Measurements from ENCODE around the gene A1BG. TPM values are rescaled to one million over a fixed set of nuclear protein-coding genes. Genes with fewer than 3 reads are reported as not detected.

A1BG gene
- total RNA-seq, 2 experiments from 2014 or later = 35.2 to 36.2 TPM

- DNase-seq (no peak), ATAC-seq (no peak)
- POLR2A ChIA-PET = interaction anchor here (0.5 to 1.2 kb wide), 3 partner anchors 19 to 51 kb away, joined by 3 read pairs; no protein-coding TSS in a partner anchor
Observed at GRCh38 chr19:58304255-58304654, 49.0 kb downstream of the A1BG start.

GRCh38 chr19:58300620-58301019, 52.7 kb downstream of the A1BG start:
- DNase-seq = no peak
- H3K4me3 Mint-ChIP-seq = no peak overlapping the region
- intact Hi-C loops (cut with micrococcal nuclease) = no loop called here
- no peak for TF ChIP-seq CTCF (IDR thresholded peaks at IDR 0.05)
- peaks cover 5% of the 10 kb centered on the region for H3K9me3 Mint-ChIP-seq
- no peaks in the 10 kb centered on the region for H3K27me3 Mint-ChIP-seq
- no peak for ATAC-seq
- POLR2A ChIA-PET = interaction anchor here (0.7 to 0.9 kb wide), 2 partner anchors 62 to 106 kb away, joined by 3 to 4 read pairs; partner anchors contain the start of gene ZNF497
- H3K4me1 Mint-ChIP-seq (ENCODE audit: low read depth) = peaks cover 7% of the 10 kb centered on the region
- CTCF ChIA-PET = no interaction called here
- no peak overlapping the region for H3K27ac Mint-ChIP-seq
- H3K36me3 Mint-ChIP-seq (ENCODE audit: low read depth) = peaks cover 66% of the 10 kb centered on the region

More at GRCh38 chr19:58304255-58304654, 49.0 kb downstream of the A1BG start:
- Mint-ChIP-seq H3K9me3 (peaks cover 3% of the 10 kb centered on the region), H3K36me3 (ENCODE audit: low read depth) (peaks cover 71% of the 10 kb centered on the region), H3K4me3 (peak overlapping the region; percentile 84), H3K27ac (peak overlapping the region; percentile 95), H3K4me1 (ENCODE audit: low read depth) (peaks cover 37% of the 10 kb centered on the region), H3K27me3 (no peaks in the 10 kb centered on the region)
- intact Hi-C loops (cut with micrococcal nuclease) = no loop called here
- TF ChIP-seq CTCF (IDR thresholded peaks at IDR 0.05) = no peak
- CTCF ChIA-PET = no interaction called here

GRCh38 chr19:58296104-58296503, 57.2 kb downstream of the A1BG start:
- Mint-ChIP-seq H3K27ac (no peak overlapping the region), H3K9me3 (peaks cover 31% of the 10 kb centered on the region), H3K4me1 (ENCODE audit: low read depth) (no peaks in the 10 kb centered on the region), H3K4me3 (no peak overlapping the region), H3K36me3 (ENCODE audit: low read depth) (peaks cover 87% of the 10 kb centered on the region), H3K27me3 (no peaks in the 10 kb centered on the region)
- ChIA-PET CTCF (interaction anchor here (0.8 kb wide), 1 partner anchor 138 kb away, joined by 3 read pairs; no protein-coding TSS in a partner anchor), POLR2A (interaction anchor here (0.5 to 1.6 kb wide), 4 partner anchors 13 to 289 kb away, joined by 3 to 5 read pairs (median 4); no protein-coding TSS in a partner anchor)
- DNase-seq (no peak), ATAC-seq (no peak)
- intact Hi-C loops (cut with micrococcal nuclease) = no loop called here
- TF ChIP-seq CTCF (IDR thresholded peaks at IDR 0.05) = no peak

Small RNA genes lying within 50 kb of the gene (microRNA-seq; reads per million reads assigned to microRNA genes)
- gene MIR4754 (ENCODE audit: borderline microRNAs expressed, borderline replicate concordance) (not detected), gene MIR6806 (ENCODE audit: borderline microRNAs expressed, borderline replicate concordance) (not detected)

Other genes starting within 250 kb of the A1BG start
- gene ZNF329, start 202.7 kb downstream of the A1BG start, total RNA-seq = 1 to 10 TPM; 6.0 to 6.2 TPM
- 10 to 100 TPM; 24.0 to 25.9 TPM for gene ZNF274, start 170.4 kb downstream of the A1BG start, total RNA-seq
- 10 to 100 TPM; 49.8 to 52.3 TPM for gene ZNF544, start 124.6 kb downstream of the A1BG start, total RNA-seq
- 1 to 10 TPM; 5.2 to 5.8 TPM for gene ZNF8, start 74.5 kb downstream of the A1BG start, total RNA-seq
- 10 to 100 TPM; 40.6 to 43.0 TPM for gene ERVK3-1, start 48.1 kb downstream of the A1BG start, total RNA-seq
- 1 to 10 TPM; 2.6 to 2.9 TPM for gene ZSCAN22, start 26.5 kb downstream of the A1BG start, total RNA-seq
- gene ZNF497, start 9.3 kb upstream of the A1BG start, total RNA-seq = 1 to 10 TPM; 1.3 to 1.6 TPM
- 1 to 10 TPM; 1.5 to 1.6 TPM for gene ZNF837, start 27.5 kb upstream of the A1BG start, total RNA-seq
- gene RPS5, start 33.8 kb upstream of the A1BG start, total RNA-seq = 1,000 to 10,000 TPM; 1,906 to 1,936 TPM
- 1 to 10 TPM in 1 of 2 experiments, under 1 TPM in 1; 0.81 to 1.1 TPM for gene RNF225, start 42.2 kb upstream of the A1BG start, total RNA-seq
- 10 to 100 TPM; 12.0 to 14.3 TPM for gene ZNF584, start 55.2 kb upstream of the A1BG start, total RNA-seq
- 1 to 10 TPM; 3.4 to 3.8 TPM for gene ZNF132, start 86.7 kb upstream of the A1BG start, total RNA-seq
- gene ZNF324B, start 98.1 kb upstream of the A1BG start, total RNA-seq = 1 to 10 TPM; 7.6 to 8.2 TPM
- 10 to 100 TPM in 1 of 2 experiments, 1 to 10 TPM in 1; 8.1 to 10.1 TPM for gene ZNF324, start 113.6 kb upstream of the A1BG start, total RNA-seq
- gene ZNF446, start 122.9 kb upstream of the A1BG start, total RNA-seq = 1 to 10 TPM; 3.5 to 4.0 TPM
- gene SLC27A5, start 158.5 kb upstream of the A1BG start, total RNA-seq = 10 to 100 TPM; 21.7 to 26.6 TPM
- gene ZBTB45, start 166.3 kb upstream of the A1BG start, total RNA-seq = 1 to 10 TPM; 7.4 to 7.9 TPM
- 100 to 1,000 TPM; 527 to 550 TPM for gene TRIM28, start 190.6 kb upstream of the A1BG start, total RNA-seq
- 10 to 100 TPM; 88.3 to 90.0 TPM for gene CHMP2A, start 201.6 kb upstream of the A1BG start, total RNA-seq
- gene UBE2M, start 205.1 kb upstream of the A1BG start, total RNA-seq = 100 to 1,000 TPM; 107 to 114 TPM
- gene MZF1, start 219.8 kb upstream of the A1BG start, total RNA-seq = 10 to 100 TPM; 12.1 to 13.4 TPM

All from activated CD8-positive, alpha-beta T cell treated with anti-CD3 and anti-CD28 coated beads for 36 hours (primary cell).